ENCODE measurements around the gene CNTN2.

GRCh38 chr1:205030241-205030640, 12.8 kb upstream of the CNTN2 start:
- no peak for TF ChIP-seq EZH2 (IDR thresholded peaks at IDR 0.05; ENCODE audit: borderline replicate concordance, insufficient read depth, low read length, poor library complexity, severe bottlenecking)
- no peak for TF ChIP-seq CTCF (IDR thresholded peaks at IDR 0.05; ENCODE audit: poor library complexity, severe bottlenecking)
- TF ChIP-seq POLR2AphosphoS5 (IDR thresholded peaks at IDR 0.05), result no peak
- no peak for TF ChIP-seq RAD21 (conservative IDR thresholded peaks at IDR 0.05)
- TF ChIP-seq MXI1 (conservative IDR thresholded peaks at IDR 0.05; ENCODE audit: poor library complexity, severe bottlenecking), result no peak
- TF ChIP-seq EP300 (conservative IDR thresholded peaks at IDR 0.05; ENCODE audit: poor library complexity, severe bottlenecking), result no peak

Data from neural cell (in vitro differentiated cells).